Kidney epithelial cell (primary cell): ENCODE data around the gene RAE1. TPM values are rescaled to one million over a fixed set of nuclear protein-coding genes. Genes with fewer than 3 reads are reported as not detected.

Experiments
- DNase-seq: peaks from one replicate; pipeline ENCODE4 v3.0.0-alpha.2; 2010; ENCODE audit warnings: low read depth
- H3K27me3 ChIP-seq: 2 replicates; pipeline ENCODE4 v1.6.0; 2011; ENCODE audit warnings: low read length; ENCODE audit not compliant: control insufficient read depth, insufficient read depth
- H3K36me3 ChIP-seq: 2 replicates; pipeline ENCODE4 v1.5.1; 2011; ENCODE audit warnings: low read length; ENCODE audit not compliant: control insufficient read depth, insufficient read depth
- H3K4me3 ChIP-seq: 2 replicates; pipeline ENCODE4 v1.5.1; 2011; ENCODE audit warnings: low read depth, mild to moderate bottlenecking, control low read depth, low read length
- total RNA-seq: library from RNA; depleted of rRNA; stranded (reverse); fragments of >200 nt; gene quantifications from 2 replicates; pipeline ENCODE4 v1.2.3, GENCODE V29; 2015
- TF ChIP-seq, protein P1 (sequence below): IDR thresholded peaks from 2 replicates; pipeline ENCODE4 v1.5.1; 2011; ENCODE audit warnings: mild to moderate bottlenecking, moderate library complexity, low read length, control low read depth, inconsistent platforms; ENCODE audit not compliant: insufficient read depth, poor library complexity, severe bottlenecking

The RAE1 gene
- total RNA-seq, 1 donor from 2014 or later: 42.9 TPM

DNA sequence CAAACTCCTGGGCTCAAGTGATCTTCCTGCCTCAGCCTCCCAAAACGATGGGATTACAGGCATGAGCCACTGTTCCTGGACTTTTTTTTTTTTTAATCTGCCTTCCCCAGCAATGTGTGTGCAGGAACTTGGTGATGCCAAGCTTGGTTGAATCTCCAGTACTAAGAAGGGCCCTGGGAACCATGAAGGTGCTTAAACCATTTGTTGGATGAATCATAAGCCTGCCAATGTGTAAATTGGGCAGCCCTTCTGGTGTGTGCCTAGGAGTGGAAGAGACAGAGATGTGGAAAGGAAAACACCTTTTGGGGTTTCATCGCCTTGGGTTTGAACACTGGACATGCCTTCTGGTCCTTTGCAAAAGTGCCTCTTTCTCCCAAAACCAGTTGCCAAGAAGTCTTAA, 28.6 kb upstream of the RAE1 start:
- no peak overlapping the region for H3K4me3 ChIP-seq
- TF ChIP-seq, protein P1, sequence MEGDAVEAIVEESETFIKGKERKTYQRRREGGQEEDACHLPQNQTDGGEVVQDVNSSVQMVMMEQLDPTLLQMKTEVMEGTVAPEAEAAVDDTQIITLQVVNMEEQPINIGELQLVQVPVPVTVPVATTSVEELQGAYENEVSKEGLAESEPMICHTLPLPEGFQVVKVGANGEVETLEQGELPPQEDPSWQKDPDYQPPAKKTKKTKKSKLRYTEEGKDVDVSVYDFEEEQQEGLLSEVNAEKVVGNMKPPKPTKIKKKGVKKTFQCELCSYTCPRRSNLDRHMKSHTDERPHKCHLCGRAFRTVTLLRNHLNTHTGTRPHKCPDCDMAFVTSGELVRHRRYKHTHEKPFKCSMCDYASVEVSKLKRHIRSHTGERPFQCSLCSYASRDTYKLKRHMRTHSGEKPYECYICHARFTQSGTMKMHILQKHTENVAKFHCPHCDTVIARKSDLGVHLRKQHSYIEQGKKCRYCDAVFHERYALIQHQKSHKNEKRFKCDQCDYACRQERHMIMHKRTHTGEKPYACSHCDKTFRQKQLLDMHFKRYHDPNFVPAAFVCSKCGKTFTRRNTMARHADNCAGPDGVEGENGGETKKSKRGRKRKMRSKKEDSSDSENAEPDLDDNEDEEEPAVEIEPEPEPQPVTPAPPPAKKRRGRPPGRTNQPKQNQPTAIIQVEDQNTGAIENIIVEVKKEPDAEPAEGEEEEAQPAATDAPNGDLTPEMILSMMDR: no peak
- no peaks in the 10 kb centered on the region for H3K36me3 ChIP-seq
- no peak for DNase-seq
- H3K27me3 ChIP-seq: peaks cover 5% of the 10 kb centered on the region

- no peaks in the 10 kb centered on the region for H3K36me3 ChIP-seq
- TF ChIP-seq, protein P1: no peak
- peak; percentile 50 for DNase-seq
- H3K4me3 ChIP-seq: no peak overlapping the region
- H3K27me3 ChIP-seq: peaks cover 5% of the 10 kb centered on the region
Observed at GRCh38 chr20:57323034-57323433, 28.0 kb upstream of the RAE1 start.

DNA sequence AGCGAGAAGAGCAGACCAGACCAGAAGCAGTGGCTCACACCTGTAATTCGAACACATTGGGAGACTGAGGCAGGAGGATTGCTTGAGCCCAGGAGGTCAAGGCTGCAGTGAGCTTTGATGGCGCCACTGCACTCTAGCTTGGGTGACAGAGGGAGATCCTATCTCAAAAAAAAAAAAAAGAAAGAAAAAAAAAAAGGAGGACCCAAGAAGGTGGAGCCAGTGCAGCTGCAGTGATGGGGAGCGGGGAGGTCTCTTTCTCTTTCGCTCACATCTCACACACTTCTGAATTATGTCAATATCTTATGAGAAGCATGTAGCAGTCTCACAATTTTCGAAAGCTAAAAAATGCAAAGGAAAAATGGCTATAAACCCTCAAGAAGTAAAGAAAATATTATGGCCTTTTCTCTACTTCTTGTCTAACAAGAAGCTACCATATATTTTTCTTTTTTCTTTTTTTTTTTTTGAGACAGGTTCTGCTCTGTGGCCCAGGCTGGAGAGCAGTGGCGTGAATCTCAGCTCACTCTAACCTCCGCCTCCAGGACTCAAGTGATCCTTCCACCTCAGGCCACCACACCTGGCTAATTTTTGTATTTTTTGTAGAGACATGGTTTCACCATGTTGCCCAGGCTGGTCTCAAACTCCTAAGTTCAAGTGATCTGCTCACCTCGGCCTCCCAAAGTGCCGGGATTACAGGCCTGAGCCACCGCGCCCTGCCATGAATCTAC, 25.3 kb upstream of the RAE1 start:
- TF ChIP-seq, protein P1: no peak
- H3K4me3 ChIP-seq: no peak overlapping the region
- DNase-seq: no peak
- H3K27me3 ChIP-seq: peaks cover 8% of the 10 kb centered on the region
- H3K36me3 ChIP-seq: no peaks in the 10 kb centered on the region

DNA sequence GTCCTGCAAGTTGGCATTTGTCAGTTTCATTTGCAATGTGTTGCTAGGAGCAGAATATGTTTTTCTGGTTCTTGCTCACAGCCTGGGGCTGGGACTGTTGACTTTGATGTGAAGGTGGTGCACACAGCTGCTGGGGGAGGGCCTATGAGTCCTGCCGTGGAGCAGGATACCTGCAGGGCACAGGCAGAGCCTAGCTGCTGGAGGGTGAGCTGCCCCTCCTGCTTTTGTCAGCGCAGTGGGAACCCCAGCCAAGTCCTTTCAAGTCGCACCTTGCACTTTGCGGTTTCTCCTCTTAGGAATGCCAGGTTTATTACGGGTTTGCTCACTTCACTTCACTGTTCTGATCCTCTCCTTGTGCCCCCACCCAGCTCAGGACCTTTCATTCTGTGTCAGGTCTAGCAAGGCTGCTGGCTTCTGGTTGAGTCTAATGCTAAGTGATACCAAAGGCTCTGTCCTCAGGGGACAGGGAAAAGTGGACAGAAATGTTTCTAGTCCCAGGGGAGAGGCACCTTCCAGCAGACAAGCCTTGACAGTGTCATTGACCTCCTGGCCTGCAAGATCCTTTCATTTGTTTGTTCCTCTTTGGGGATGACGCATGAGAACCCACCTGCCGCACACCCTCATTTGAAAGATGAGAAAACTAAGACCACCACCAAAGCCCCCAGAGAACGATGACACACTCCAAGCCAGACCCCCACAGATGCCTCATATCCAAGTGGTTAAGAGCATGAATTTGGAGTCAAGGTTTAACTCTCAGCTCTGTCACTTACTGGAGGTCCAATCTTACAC, 24.2 kb upstream of the RAE1 start:
- peaks cover 8% of the 10 kb centered on the region for H3K27me3 ChIP-seq
- TF ChIP-seq, protein P1: no peak
- no peak overlapping the region for H3K4me3 ChIP-seq
- H3K36me3 ChIP-seq: no peaks in the 10 kb centered on the region
- no peak for DNase-seq

GRCh38 chr20:57327820-57328219, 23.2 kb upstream of the RAE1 start:
- Histone ChIP-seq H3K27me3 (peaks cover 12% of the 10 kb centered on the region), H3K4me3 (no peak overlapping the region), H3K36me3 (no peaks in the 10 kb centered on the region)
- TF ChIP-seq, protein P1: no peak
- no peak for DNase-seq
